HG03354 (cell line): ENCODE measurements around the gene RMI1.

Source experiments
- ATAC-seq: cut with Tn5 transposase; IDR thresholded peaks from one replicate; pipeline ENCODE4 v1.9.1; 2021; ENCODE audit warnings: mild to moderate bottlenecking; ENCODE audit not compliant: unreplicated experiment, poor library complexity, severe bottlenecking

RMI1 gene

GRCh38 chr9:83966209-83966582 is 14.4 kb upstream of the RMI1 start:
- no peak for ATAC-seq

DNA sequence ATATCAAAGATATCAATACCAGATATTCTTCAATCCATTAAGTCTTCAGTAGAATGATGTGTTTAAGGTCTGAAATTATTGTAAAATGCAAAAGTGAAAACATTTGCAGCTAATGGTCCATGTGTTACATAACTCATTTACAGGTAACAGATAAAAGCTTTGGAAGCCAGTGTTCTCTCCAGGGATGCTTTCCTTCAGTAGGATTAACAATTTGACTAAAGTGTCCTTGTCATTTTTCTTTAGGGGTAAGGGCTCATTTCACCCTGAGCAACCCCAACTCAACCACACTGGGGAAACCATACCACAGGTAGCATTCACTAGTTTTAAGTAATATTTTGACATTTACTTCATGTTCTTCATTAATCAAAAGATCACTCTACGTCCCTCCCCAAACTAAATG is 13.5 kb upstream of the RMI1 start:
- no peak for ATAC-seq

DNA sequence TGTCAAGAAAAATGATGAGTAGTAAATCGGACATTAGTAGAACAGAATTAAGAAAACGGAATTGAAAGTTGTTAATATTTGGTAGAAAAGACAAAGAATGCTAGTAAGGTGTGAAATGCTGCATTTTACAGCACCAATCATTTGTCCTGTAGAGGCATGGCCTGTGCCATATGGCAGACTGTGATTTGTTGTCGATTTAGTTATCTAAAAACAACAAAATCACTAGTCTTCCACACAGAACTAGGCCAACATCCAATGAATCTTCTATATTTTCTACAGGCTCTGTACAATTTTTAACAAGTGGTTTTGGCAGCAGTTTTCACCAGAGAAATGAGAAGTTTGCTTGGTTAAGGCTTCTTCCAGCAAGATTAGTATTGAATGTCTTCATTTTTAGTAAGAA is 11.0 kb upstream of the RMI1 start:
- no peak for ATAC-seq

GRCh38 chr9:83971485-83971884 is 9.1 kb upstream of the RMI1 start:
- ATAC-seq: no peak

- ATAC-seq: no peak
These were observed 8.3 kb upstream of the RMI1 start for GRCh38 chr9:83972286-83972685.

DNA sequence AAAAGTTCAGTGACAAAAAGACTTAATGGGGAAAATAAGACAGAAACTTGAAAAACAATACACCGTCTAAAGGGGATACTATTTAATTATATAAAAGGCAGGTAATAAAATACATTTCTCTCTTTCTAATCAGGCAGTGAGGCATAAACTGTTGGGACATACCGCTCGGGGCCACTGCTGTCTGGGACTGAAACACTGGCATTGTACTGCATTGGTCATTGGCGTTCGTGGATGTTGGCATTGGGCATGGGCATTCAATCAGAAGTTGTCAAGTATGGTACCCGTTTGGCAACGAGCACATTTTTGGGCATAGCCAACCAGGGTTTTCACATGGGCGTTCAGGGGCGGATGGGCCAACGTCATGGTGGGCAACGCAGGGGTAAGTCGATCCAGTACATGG is 5.3 kb upstream of the RMI1 start:
- no peak for ATAC-seq

GRCh38 chr9:83976372-83976771 is 4.2 kb upstream of the RMI1 start:
- ATAC-seq: no peak

DNA sequence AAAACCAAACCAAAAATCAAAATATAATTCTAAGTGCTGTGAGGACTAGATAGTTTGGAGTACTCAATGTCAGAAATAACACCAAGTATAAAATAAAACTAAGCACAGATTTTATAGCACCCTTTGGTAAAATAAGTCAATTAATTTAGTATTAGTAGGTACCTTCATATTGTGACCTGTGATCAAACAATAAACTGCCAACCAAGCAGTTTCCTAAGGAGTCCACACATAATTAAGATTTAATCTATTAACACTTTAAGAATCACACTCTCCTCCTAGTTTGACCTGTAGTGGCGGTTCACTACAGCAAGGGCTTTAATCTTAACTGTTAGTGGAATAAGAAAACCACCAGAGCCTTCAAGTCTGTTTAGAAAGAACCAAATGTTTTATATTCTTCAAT is 3.4 kb upstream of the RMI1 start:
- no peak for ATAC-seq

DNA sequence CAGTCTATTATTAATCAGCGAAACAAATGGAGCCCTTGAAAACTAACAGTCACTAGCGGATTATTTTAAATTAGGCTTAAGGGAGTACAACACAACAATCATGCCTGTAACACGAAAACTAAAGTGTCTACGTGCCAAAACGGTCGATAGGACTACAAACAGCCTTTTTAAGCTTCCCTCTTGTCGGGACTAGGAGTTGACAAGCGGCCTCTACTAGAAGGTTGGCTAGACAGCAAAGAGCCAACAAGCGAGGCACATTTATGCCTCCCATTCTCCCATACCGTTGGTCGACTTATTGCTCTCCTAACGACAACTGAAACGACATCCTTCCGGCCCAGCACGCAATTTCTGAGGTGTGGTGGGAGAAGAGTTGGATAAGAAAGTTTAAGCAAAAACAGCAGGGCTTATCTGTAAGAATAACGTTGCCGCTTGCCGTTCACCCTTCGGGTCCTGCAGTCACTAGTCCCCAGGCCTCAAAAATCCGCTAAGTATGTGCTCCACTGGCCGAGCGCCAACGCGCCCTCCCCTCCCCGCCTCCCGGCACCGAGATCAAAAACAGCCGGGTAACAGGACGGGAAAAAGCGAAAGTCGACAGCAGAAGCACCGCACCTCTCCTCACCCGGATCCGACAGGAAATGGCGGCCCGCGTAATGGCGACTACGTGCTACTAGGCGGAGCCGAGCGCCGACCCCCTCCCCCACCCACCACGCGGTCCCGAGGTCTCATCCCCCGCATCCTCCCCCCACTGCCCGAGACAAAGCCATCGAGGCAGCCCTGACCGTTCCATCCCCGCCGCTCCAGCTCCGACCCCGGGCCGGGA is 1.4 kb upstream of the RMI1 start:
- peak; percentile 30 for ATAC-seq

GRCh38 chr9:83979812-83980394 is 702 bp upstream of the RMI1 start, which contains the start of gene HNRNPK:
Gene HNRNPK, minus strand, starts transcription at chr9:83980215. Its CDS starts 1,963 bp downstream, at chr9:83978252.
- peak; percentile 85 for ATAC-seq

GRCh38 chr9:83981126-83981871 is 694 bp downstream of the RMI1 start:
- peak; percentile 14 for ATAC-seq

DNA sequence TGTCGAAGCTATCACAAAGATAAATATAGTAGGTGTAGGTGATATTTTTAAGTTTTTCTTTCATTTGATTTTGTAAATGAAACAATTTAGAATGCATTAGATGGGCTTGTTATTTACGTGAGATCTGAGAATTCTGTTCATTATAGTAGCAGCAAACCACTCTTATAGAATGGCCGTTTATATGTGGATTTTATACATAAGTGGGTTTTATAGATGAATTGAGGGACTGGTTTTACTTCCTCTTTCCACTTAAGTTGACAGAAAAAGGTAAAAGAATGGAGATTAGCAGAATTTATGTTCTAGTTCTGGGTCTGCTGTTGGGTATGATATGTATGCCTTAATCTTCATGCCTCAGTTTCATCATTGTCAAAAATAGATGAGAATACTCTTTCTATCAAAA is 5.6 kb downstream of the RMI1 start:
- no peak for ATAC-seq

DNA sequence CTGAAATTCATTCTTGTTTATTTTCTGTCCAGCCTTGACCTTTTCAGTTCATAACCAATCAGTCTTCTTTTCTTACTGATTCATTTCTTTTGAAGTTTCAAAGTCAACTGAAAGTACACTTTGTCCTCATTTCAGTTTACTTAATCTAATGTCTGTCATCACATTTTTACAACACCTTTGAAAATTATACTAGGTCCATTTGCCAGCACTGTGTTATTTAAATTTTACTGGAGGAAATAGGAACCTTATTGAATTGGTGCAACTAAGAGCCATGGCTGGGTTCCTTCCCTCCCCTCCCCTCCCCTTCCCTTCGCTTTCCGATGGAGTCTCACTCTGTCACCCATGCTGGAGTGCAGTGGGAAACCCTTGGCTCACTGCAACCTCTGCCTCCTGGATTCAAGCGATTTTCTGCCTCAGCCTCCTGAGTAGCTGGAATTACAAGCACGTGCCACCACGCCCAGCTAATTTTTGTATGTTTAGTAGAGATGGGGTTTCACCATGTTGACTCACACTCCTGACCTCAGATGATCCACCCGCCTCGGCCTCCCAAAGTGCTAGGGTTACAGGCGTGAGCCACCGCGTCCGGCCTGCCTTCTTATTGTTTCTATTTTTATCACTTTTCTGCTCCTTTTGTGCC is 6.3 kb downstream of the RMI1 start:
- no peak for ATAC-seq

DNA sequence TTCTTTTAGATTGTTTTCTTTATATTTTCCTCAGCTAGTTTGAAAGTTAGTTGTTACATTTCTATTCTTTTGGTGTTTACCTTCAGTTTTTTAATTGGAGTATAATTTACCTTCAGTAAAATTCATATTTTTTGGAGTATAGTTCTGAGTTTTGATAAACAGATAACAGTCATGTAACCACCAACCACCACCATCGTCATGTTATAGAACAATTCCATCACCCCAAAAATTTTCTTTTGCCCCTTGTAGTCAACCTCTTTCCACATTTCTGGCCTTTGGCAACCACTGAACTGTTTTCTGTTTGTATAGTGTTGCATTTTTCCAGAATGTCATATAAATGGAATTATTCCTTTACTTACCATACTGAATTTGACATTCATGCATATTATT is 6.8 kb downstream of the RMI1 start:
- no peak for ATAC-seq

DNA sequence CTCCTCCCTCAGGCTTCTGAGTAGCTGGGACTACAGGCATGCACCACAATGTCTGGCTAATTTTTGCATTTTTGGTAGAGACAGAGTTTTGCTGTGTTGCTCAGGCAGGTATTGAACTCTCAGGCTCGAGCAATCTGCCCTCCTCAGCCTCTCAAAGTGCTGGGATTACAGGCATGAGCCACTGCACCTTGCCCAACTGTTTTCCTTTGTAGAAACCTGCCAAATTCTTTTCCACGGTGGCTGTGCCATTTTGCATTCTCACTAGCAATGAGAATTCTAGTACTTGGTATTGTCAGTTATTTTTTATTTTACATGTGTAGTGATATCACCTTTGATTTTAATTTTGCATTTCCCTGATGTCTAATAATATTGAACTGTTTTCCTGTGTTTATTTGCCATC is 7.8 kb downstream of the RMI1 start:
- ATAC-seq: no peak

GRCh38 chr9:83991355-83991754 is 10.8 kb downstream of the RMI1 start:
- ATAC-seq: no peak

DNA sequence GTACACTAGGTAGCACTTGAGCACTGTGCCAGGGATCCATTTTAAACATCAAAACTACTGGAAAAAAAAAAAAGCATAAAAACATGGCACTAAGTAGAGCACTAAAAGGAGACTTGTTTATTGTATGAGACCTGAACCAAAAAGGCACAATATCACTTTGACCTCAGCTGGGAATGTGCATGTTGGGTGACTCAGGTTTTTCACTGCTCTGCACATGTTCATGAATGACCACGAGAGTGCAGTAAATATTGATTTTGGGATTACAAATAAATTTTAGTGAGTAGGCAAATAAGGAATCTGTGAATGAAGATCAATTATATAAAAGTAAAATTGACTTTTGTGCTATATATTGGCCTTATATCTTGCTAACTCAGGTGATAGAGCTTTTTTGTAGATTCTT is 11.8 kb downstream of the RMI1 start:
- ATAC-seq: no peak

- no peak for ATAC-seq
These were observed 12.3 kb downstream of the RMI1 start for GRCh38 chr9:83992901-83993300.

- no peak for ATAC-seq
These were observed 15.5 kb downstream of the RMI1 start for GRCh38 chr9:83996126-83996525.

GRCh38 chr9:83999141-83999918 is 18.7 kb downstream of the RMI1 start:
- ATAC-seq: no peak
